HL-60 (cell line): Measurements from ENCODE around the gene PRAMEF20.
"Not testable (repeated sequence)": the region's sequence is repeated elsewhere in the genome, so short reads cannot be mapped to it uniquely, and the experiment has no call there.

ENCODE experiments used
- DNase-seq, 2 experiments: peaks; one replicate each; pipeline ENCODE4 v3.0.0-alpha.2; 2010 to 2020; ENCODE audit warnings: low read depth in 1 of 2, low spot score in 1 of 2
- H3K27ac ChIP-seq: fragments of 250-450 bp; sonication (Bioruptor Pico); replicated peaks from 2 replicates; pipeline ENCODE4 v1.5.1; 2020; ENCODE audit warnings: mild to moderate bottlenecking, moderate library complexity
- H3K27me3 ChIP-seq: fragments of 250-450 bp; sonication (Bioruptor Pico); 2 replicates; pipeline ENCODE4 v1.5.1; 2021; ENCODE audit warnings: mild to moderate bottlenecking, moderate library complexity; ENCODE audit not compliant: insufficient read depth, poor library complexity, severe bottlenecking
- H3K4me3 ChIP-seq: replicated peaks from 2 replicates; pipeline ENCODE4 v1.5.1; 2011; ENCODE audit warnings: mild to moderate bottlenecking, control low read depth, low read length; ENCODE audit not compliant: insufficient read depth
- CTCF ChIP-seq: IDR thresholded peaks from one replicate; pipeline ENCODE4 v1.5.1; 2011; ENCODE audit warnings: low read length, control low read depth, inconsistent platforms; ENCODE audit not compliant: insufficient read depth
- GABPA ChIP-seq: IDR thresholded peaks from 2 replicates; pipeline ENCODE4 v1.6.1; 2012; ENCODE audit warnings: low read depth
- POLR2AphosphoS5 ChIP-seq: IDR thresholded peaks from 2 replicates; pipeline ENCODE4 v1.6.1; 2012; ENCODE audit warnings: low read depth
- REST ChIP-seq: IDR thresholded peaks from 2 replicates; pipeline ENCODE4 v1.6.1; 2012; ENCODE audit warnings: low read depth; ENCODE audit not compliant: insufficient replicate concordance
- SPI1 ChIP-seq: IDR thresholded peaks from 2 replicates; pipeline ENCODE4 v1.6.1; 2012; ENCODE audit warnings: low read depth, mild to moderate bottlenecking, borderline replicate concordance
- long read RNA-seq: library from polyadenylated mRNA; unstranded; transcript quantifications from one replicate; pipeline ENCODE4 v2.0.0, GENCODE V29; 2020

Gene PRAMEF20
- long read RNA-seq: 0 reads

- not testable (repeated sequence) for H3K27me3 ChIP-seq, DNase-seq, H3K27ac ChIP-seq, H3K4me3 ChIP-seq
Observed at GRCh38 chr1:13410150-13410549, at the start of gene PRAMEF20. Gene PRAMEF20 (plus strand): TSS chr1:13410450. CDS start chr1:13416355, 5,905 bp downstream.

- not testable (repeated sequence) for DNase-seq, H3K27ac ChIP-seq, H3K4me3 ChIP-seq, H3K27me3 ChIP-seq
Observed at GRCh38 chr1:13362364-13362763, 47.9 kb upstream of the PRAMEF20 start.

DNA sequence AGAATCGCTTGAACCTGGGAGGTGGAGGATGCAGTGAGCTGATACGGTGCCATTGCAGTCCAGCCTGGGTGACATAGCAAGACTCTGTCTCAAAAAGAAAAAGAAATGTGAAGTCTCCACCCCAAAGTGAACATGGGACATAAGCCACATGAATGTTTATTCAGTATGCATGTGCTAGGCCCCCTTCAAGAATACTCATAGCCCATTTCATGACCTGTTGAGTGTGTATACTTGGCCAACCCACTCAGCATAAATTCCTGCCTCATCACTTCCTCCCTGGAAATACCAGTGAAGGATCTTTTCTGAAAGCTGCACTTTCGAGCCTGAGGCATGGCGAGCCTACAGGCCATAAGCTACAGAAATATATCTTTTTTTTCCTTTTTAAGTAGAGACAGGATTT, 45.3 kb upstream of the PRAMEF20 start:
- not testable (repeated sequence) for H3K4me3 ChIP-seq, H3K27ac ChIP-seq, H3K27me3 ChIP-seq, DNase-seq

GRCh38 chr1:13366536-13366935, 43.7 kb upstream of the PRAMEF20 start:
- not testable (repeated sequence) for H3K27ac ChIP-seq, DNase-seq, H3K4me3 ChIP-seq, H3K27me3 ChIP-seq

GRCh38 chr1:13368544-13368943, 41.7 kb upstream of the PRAMEF20 start:
- peak in 1 of 2 experiments; percentile 7 for DNase-seq
- not testable (repeated sequence) for H3K27ac ChIP-seq, H3K4me3 ChIP-seq, H3K27me3 ChIP-seq

GRCh38 chr1:13378983-13379382, 31.3 kb upstream of the PRAMEF20 start:
- not testable (repeated sequence) for H3K4me3 ChIP-seq, H3K27me3 ChIP-seq, DNase-seq, H3K27ac ChIP-seq

- DNase-seq: not testable (repeated sequence)
Observed at GRCh38 chr1:13380380-13380779, 29.9 kb upstream of the PRAMEF20 start.

DNA sequence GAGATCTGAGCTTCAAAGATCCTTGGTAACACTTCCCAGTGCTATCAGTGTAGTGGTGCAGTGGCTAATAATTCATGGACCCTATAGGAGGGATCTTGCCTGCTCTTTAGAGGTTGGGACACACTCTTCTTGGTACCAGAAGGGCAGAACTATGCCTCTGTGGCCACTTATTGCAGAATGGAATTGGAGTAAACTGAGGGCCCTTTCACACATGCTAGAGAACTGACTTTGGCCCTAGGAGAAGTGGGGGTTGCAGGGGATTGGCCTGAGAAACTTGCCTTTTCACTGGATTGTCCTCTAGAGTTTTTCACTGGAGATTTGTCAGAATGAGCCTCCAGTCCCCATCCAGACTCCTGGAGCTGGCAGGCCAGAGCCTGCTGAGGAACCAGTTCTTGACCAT, 20.9 kb upstream of the PRAMEF20 start, which contains the start of gene PRAMEF17:
Gene PRAMEF17, plus strand, starts transcription at position 301 of the 400 bp plus-strand sequence. Its CDS starts 26 bp downstream, at position 327.
- H3K4me3 ChIP-seq, H3K27me3 ChIP-seq, H3K27ac ChIP-seq, DNase-seq: not testable (repeated sequence)

More at GRCh38 chr1:13380380-13380779, 29.9 kb upstream of the PRAMEF20 start:
- not testable (repeated sequence) for H3K4me3 ChIP-seq, H3K27me3 ChIP-seq, H3K27ac ChIP-seq

- H3K4me3 ChIP-seq, H3K27ac ChIP-seq, H3K27me3 ChIP-seq, DNase-seq: not testable (repeated sequence)
Observed at GRCh38 chr1:13393004-13393403, 17.2 kb upstream of the PRAMEF20 start.

DNA sequence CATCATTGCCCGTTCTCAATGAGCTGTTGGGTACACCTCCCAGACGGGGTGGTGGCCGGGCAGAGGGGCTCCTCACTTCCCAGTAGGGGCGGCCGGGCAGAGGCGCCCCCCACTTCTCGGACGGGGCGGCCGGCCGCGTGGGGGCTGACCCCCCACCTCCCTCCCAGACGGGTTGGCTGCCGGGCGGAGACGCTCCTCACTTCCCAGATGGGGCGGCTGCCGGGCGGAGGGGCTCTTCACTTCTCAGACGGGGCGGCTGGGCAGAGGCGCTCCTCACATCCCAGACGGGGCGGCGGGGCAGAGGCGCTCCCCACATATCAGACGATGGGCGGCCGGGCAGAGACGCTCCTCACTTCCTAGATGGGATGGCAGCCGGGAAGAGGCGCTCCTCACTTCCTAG, 15.5 kb upstream of the PRAMEF20 start:
- H3K4me3 ChIP-seq, H3K27me3 ChIP-seq, H3K27ac ChIP-seq, DNase-seq: not testable (repeated sequence)

GRCh38 chr1:13395311-13395710, 14.9 kb upstream of the PRAMEF20 start:
- H3K4me3 ChIP-seq, DNase-seq, H3K27me3 ChIP-seq, H3K27ac ChIP-seq: not testable (repeated sequence)

- H3K27ac ChIP-seq: no peak overlapping the region
- no peaks in the 10 kb centered on the region for H3K27me3 ChIP-seq
- TF ChIP-seq POLR2AphosphoS5: no peak
- TF ChIP-seq GABPA: no peak
- no peak for TF ChIP-seq REST
- TF ChIP-seq SPI1: no peak
- no peak for TF ChIP-seq CTCF
- DNase-seq: no peak
- H3K4me3 ChIP-seq: no peak overlapping the region
Observed at GRCh38 chr1:13407811-13408210, 2.4 kb upstream of the PRAMEF20 start.
